Smooth muscle cell (in vitro differentiated cells): Measurements from ENCODE around the gene ISOC1. TPM values are rescaled to one million over a fixed set of nuclear protein-coding genes. Genes with fewer than 3 reads are reported as not detected.

ENCODE experiments used
- DNase-seq: peaks from one replicate; lab custom pipeline; 2025; ENCODE audit not compliant: unreplicated experiment; lab: John Stamatoyannopoulos, UW
- H2AFZ ChIP-seq: fragments of 200-600 bp; sonication (generic); 2 replicates; pipeline ENCODE4 v1.6.0; 2016; ENCODE audit warnings: antibody characterized with exemption, low read depth, mild to moderate bottlenecking
- H3F3A ChIP-seq: fragments of 200-600 bp; sonication (generic); 2 replicates; pipeline ENCODE4 v1.6.0; 2017; ENCODE audit warnings: antibody characterized with exemption, low read depth
- H3K27ac ChIP-seq: fragments of 200-600 bp; sonication (generic); 2 replicates; pipeline ENCODE4 v1.5.1; 2016; ENCODE audit warnings: low read depth, mild to moderate bottlenecking
- H3K27me3 ChIP-seq: fragments of 200-600 bp; sonication (generic); 2 replicates; pipeline ENCODE4 v1.6.1; 2016; ENCODE audit warnings: low read depth, mild to moderate bottlenecking
- H3K36me3 ChIP-seq: fragments of 200-600 bp; sonication (generic); 2 replicates; pipeline ENCODE4 v1.5.1; 2016; ENCODE audit warnings: low read depth
- H3K4me1 ChIP-seq: fragments of 200-600 bp; sonication (generic); 2 replicates; pipeline ENCODE4 v1.5.1; 2016; ENCODE audit warnings: low read depth
- H3K4me2 ChIP-seq: fragments of 200-600 bp; sonication (generic); 2 replicates; pipeline ENCODE4 v1.6.0; 2016; ENCODE audit warnings: mild to moderate bottlenecking
- H3K4me3 ChIP-seq: fragments of 200-600 bp; sonication (generic); 2 replicates; pipeline ENCODE4 v1.5.1; 2016; ENCODE audit warnings: mild to moderate bottlenecking
- H3K79me2 ChIP-seq: fragments of 200-600 bp; sonication (generic); 2 replicates; pipeline ENCODE4 v1.6.0; 2016; ENCODE audit warnings: low read depth, mild to moderate bottlenecking
- H3K9ac ChIP-seq: fragments of 200-600 bp; sonication (generic); 2 replicates; pipeline ENCODE4 v1.6.0; 2016; ENCODE audit warnings: low read depth
- H3K9me3 ChIP-seq: fragments of 200-600 bp; sonication (generic); replicated peaks from 2 replicates; pipeline ENCODE4 v1.5.1; 2016; ENCODE audit warnings: low read depth
- H4K20me1 ChIP-seq: fragments of 200-600 bp; sonication (generic); 2 replicates; pipeline ENCODE4 v1.6.0; 2016; ENCODE audit warnings: low read depth
- WGBS: methylation state at CpG from one replicate; pipeline ENCODE4 v1.1.7; 2016; ENCODE audit warnings: low lambda C conversion rate; 5-methylcytosine and 5-hydroxymethylcytosine counted together
- polyA plus RNA-seq: library from polyadenylated mRNA; unstranded; fragments of >200 nt; fragmentation: Nextera tagmentation; extraction: Ambion mirVana; gene quantifications from 2 replicates; pipeline ENCODE4 v1.2.1, GENCODE V29; 2016
- total RNA-seq: library from RNA; depleted of rRNA; stranded (reverse); fragments of >200 nt; gene quantifications from 2 replicates; pipeline ENCODE4 v1.2.3, GENCODE V29; 2014
- TF ChIP-seq, protein P1 (sequence below): fragments of 200-600 bp; sonication (generic); IDR thresholded peaks from 2 replicates; pipeline ENCODE4 v1.5.1; 2017; ENCODE audit warnings: borderline replicate concordance, mild to moderate bottlenecking, antibody characterized with exemption; ENCODE audit not compliant: insufficient read depth, poor library complexity, severe bottlenecking

Gene ISOC1
- total and polyA plus RNA-seq, 2 experiments from 2014 or later: 15.3 to 16.2 TPM

GRCh38 chr5:129124608-129125007 lies 30.1 kb downstream of the ISOC1 start:
- Histone ChIP-seq H3K27ac (no peak overlapping the region), H3K4me3 (no peak overlapping the region), H3K36me3 (no peaks in the 10 kb centered on the region), H3K79me2 (no peaks in the 10 kb centered on the region), H3K4me2 (no peak overlapping the region), H3K9me3 (no peaks in the 10 kb centered on the region), H2AFZ (no peak overlapping the region), H3K4me1 (no peaks in the 10 kb centered on the region), H3F3A (no peaks in the 10 kb centered on the region), H4K20me1 (no peaks in the 10 kb centered on the region), H3K27me3 (no peaks in the 10 kb centered on the region), H3K9ac (no peak overlapping the region)
- 75% methylated on average over 1 of the region's 1 CpG for WGBS
- no peak for DNase-seq
- TF ChIP-seq, protein P1, sequence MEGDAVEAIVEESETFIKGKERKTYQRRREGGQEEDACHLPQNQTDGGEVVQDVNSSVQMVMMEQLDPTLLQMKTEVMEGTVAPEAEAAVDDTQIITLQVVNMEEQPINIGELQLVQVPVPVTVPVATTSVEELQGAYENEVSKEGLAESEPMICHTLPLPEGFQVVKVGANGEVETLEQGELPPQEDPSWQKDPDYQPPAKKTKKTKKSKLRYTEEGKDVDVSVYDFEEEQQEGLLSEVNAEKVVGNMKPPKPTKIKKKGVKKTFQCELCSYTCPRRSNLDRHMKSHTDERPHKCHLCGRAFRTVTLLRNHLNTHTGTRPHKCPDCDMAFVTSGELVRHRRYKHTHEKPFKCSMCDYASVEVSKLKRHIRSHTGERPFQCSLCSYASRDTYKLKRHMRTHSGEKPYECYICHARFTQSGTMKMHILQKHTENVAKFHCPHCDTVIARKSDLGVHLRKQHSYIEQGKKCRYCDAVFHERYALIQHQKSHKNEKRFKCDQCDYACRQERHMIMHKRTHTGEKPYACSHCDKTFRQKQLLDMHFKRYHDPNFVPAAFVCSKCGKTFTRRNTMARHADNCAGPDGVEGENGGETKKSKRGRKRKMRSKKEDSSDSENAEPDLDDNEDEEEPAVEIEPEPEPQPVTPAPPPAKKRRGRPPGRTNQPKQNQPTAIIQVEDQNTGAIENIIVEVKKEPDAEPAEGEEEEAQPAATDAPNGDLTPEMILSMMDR: no peak

DNA sequence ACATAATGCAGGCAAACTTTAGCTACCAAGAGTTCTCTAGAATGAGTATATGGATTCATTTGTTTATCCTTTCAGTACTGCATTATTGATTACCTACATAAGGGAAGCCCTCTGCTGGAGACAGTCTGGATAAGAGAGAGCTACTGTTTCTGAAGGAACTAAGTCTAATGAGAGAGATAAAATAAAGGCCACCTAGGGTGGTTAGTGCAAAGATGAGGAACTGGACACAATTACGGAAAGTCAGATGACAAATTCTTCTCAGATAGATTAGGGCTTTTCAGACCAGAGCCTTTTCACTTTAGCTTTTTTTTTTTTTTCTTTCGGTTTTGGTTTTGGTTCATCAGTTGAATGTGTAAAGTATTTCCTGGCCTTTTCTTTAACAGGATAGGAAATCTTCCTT lies 31.3 kb downstream of the ISOC1 start:
- WGBS: 89% methylated on average over 2 of the region's 2 CpGs
- TF ChIP-seq, protein P1: no peak

GRCh38 chr5:129133553-129133952 lies 39.0 kb downstream of the ISOC1 start:
- H3K9me3 ChIP-seq: no peaks in the 10 kb centered on the region
- 78% methylated on average over 1 of the region's 1 CpG for WGBS
- no peak for DNase-seq
- H3K36me3 ChIP-seq: no peaks in the 10 kb centered on the region
- TF ChIP-seq, protein P1: no peak
- H3F3A ChIP-seq: no peaks in the 10 kb centered on the region
- H3K27me3 ChIP-seq: no peaks in the 10 kb centered on the region
- H4K20me1 ChIP-seq: no peaks in the 10 kb centered on the region
- H2AFZ ChIP-seq: no peak overlapping the region
- H3K4me2 ChIP-seq: no peak overlapping the region
- H3K27ac ChIP-seq: no peak overlapping the region
- no peak overlapping the region for H3K9ac ChIP-seq
- no peaks in the 10 kb centered on the region for H3K79me2 ChIP-seq
- H3K4me1 ChIP-seq: no peaks in the 10 kb centered on the region
- H3K4me3 ChIP-seq: no peak overlapping the region

More for the DNA sequence above, 31.3 kb downstream of the ISOC1 start:
- H3K4me3 ChIP-seq: no peak overlapping the region
- no peaks in the 10 kb centered on the region for H3K27me3 ChIP-seq
- H3K27ac ChIP-seq: no peak overlapping the region
- H3K9ac ChIP-seq: no peak overlapping the region
- no peaks in the 10 kb centered on the region for H3K9me3 ChIP-seq
- H3K36me3 ChIP-seq: no peaks in the 10 kb centered on the region
- H3K4me2 ChIP-seq: no peak overlapping the region
- H3K79me2 ChIP-seq: no peaks in the 10 kb centered on the region
- H3K4me1 ChIP-seq: no peaks in the 10 kb centered on the region
- H2AFZ ChIP-seq: no peak overlapping the region
- H3F3A ChIP-seq: no peaks in the 10 kb centered on the region
- H4K20me1 ChIP-seq: no peaks in the 10 kb centered on the region
- DNase-seq: no peak

- TF ChIP-seq, protein P1: no peak
- H2AFZ ChIP-seq: no peak overlapping the region
These were observed 41.1 kb downstream of the ISOC1 start for GRCh38 chr5:129135633-129136032.

More at GRCh38 chr5:129135633-129136032, 41.1 kb downstream of the ISOC1 start:
- Histone ChIP-seq H3K4me3 (no peak overlapping the region), H3K9ac (no peak overlapping the region), H3K79me2 (no peaks in the 10 kb centered on the region), H3K4me2 (no peak overlapping the region), H3K27me3 (no peaks in the 10 kb centered on the region), H3K4me1 (no peaks in the 10 kb centered on the region), H3K36me3 (no peaks in the 10 kb centered on the region), H3F3A (no peaks in the 10 kb centered on the region), H4K20me1 (no peaks in the 10 kb centered on the region), H3K9me3 (no peaks in the 10 kb centered on the region), H3K27ac (no peak overlapping the region)
- DNase-seq: no peak
